ENCODE results near the gene FAM98A. TPM values are rescaled to one million over a fixed set of nuclear protein-coding genes. Genes with fewer than 3 reads are reported as not detected.

Gene FAM98A
- polyA plus RNA-seq, 1 of the 3 experiments (the other 2 are of a cell fraction): 231 TPM

- no peaks in the 10 kb centered on the region for H4K20me1 ChIP-seq (ENCODE audit: insufficient read depth)
- no peak overlapping the region for H2AFZ ChIP-seq (ENCODE audit: low read depth)
- H3K27me3 ChIP-seq (ENCODE audit: insufficient read depth): peaks cover 10% of the 10 kb centered on the region; the same call in 1 of the 2 replicates
- TF ChIP-seq GATA2 (CRISPR knock-in tag; IDR thresholded peaks at IDR 0.05): no peak
- no peak for DNase-seq
- no peak overlapping the region for H3K4me3 ChIP-seq (ENCODE audit: low read depth in 2 of 2, low read length in 1 of 2)
- H3K9me3 ChIP-seq: no peaks in the 10 kb centered on the region
- H3K9ac ChIP-seq: no peak overlapping the region
- H3K27ac ChIP-seq (ENCODE audit: low read depth in 2 of 2, low read length in 1 of 2): no peak overlapping the region
- no peak overlapping the region for H3K4me2 ChIP-seq
- H3K4me1 ChIP-seq (ENCODE audit: control insufficient read depth in 1 of 2, insufficient read depth in 2 of 2, low read depth in 1 of 2, low read length in 1 of 2): no peaks in the 10 kb centered on the region
- WGBS (ENCODE audit: low lambda C conversion rate): 26% methylated on average over 4 of the region's 4 CpGs
- H3F3A ChIP-seq (replicated peaks; ENCODE audit: insufficient read depth): no peaks in the 10 kb centered on the region
- ChIA-PET POLR2A (no interaction called here), CTCF (no interaction called here)
- H3K79me2 ChIP-seq (ENCODE audit: insufficient read depth): no peaks in the 10 kb centered on the region
- H3K36me3 ChIP-seq (replicated peaks in 1 of 2; ENCODE audit: control insufficient read depth in 1 of 2, insufficient read depth in 2 of 2, low read length in 1 of 2): no peaks in the 10 kb centered on the region
- no peaks in the 10 kb centered on the region for H3K9me2 ChIP-seq
Measured at GRCh38 chr2:33607251-33607721, 8.2 kb upstream of the FAM98A start.

- Histone ChIP-seq H3K9ac (no peak overlapping the region), H3K4me1 (ENCODE audit: control insufficient read depth in 1 of 2, insufficient read depth in 2 of 2, low read depth in 1 of 2, low read length in 1 of 2) (no peaks in the 10 kb centered on the region), H3K9me2 (no peaks in the 10 kb centered on the region), H3K27me3 (ENCODE audit: insufficient read depth) (peaks cover 3% of the 10 kb centered on the region; the same call in 1 of the 2 replicates), H3K27ac (ENCODE audit: low read depth in 2 of 2, low read length in 1 of 2) (no peak overlapping the region), H3K9me3 (no peaks in the 10 kb centered on the region), H2AFZ (ENCODE audit: low read depth) (no peak overlapping the region), H4K20me1 (ENCODE audit: insufficient read depth) (no peaks in the 10 kb centered on the region), H3K36me3 (replicated peaks in 1 of 2; ENCODE audit: control insufficient read depth in 1 of 2, insufficient read depth in 2 of 2, low read length in 1 of 2) (no peaks in the 10 kb centered on the region), H3F3A (replicated peaks; ENCODE audit: insufficient read depth) (no peaks in the 10 kb centered on the region), H3K4me2 (no peak overlapping the region), H3K79me2 (ENCODE audit: insufficient read depth) (no peaks in the 10 kb centered on the region), H3K4me3 (ENCODE audit: low read depth in 2 of 2, low read length in 1 of 2) (no peak overlapping the region)
- no peak for DNase-seq
- ChIA-PET POLR2A (no interaction called here), CTCF (no interaction called here)
- TF ChIP-seq USF1 (IDR thresholded peaks at IDR 0.05; ENCODE audit: borderline replicate concordance, low read depth) (no peak), RAD21 (IDR thresholded peaks at IDR 0.05; ENCODE audit: low read length) (no peak), RXRA (IDR thresholded peaks at IDR 0.05; ENCODE audit: borderline replicate concordance, low read depth) (no peak), IRF3 (IDR thresholded peaks at IDR 0.05; ENCODE audit: low read depth, low read length) (no peak), ELF1 (IDR thresholded peaks at IDR 0.05) (no peak), GATA2 (CRISPR knock-in tag; IDR thresholded peaks at IDR 0.05) (no peak), FOXM1 (IDR thresholded peaks at IDR 0.05; ENCODE audit: low read depth) (no peak), MEF2A (IDR thresholded peaks at IDR 0.05; ENCODE audit: borderline replicate concordance, low read depth) (no peak), RFX5 (IDR thresholded peaks at IDR 0.05; ENCODE audit: low read length) (no peak), SIN3A (IDR thresholded peaks at IDR 0.05; ENCODE audit: borderline replicate concordance, low read depth, low read length) (no peak), TAF1 (IDR thresholded peaks at IDR 0.05; ENCODE audit: borderline replicate concordance, low read depth, low read length) (no peak)
- 75% methylated on average over 7 of the region's 7 CpGs for WGBS (ENCODE audit: low lambda C conversion rate)
Measured at GRCh38 chr2:33606622-33607021, 7.5 kb upstream of the FAM98A start.

- Histone ChIP-seq H3K4me3 (ENCODE audit: low read depth in 2 of 2, low read length in 1 of 2) (no peak overlapping the region), H3K9ac (no peak overlapping the region), H3K9me3 (no peaks in the 10 kb centered on the region), H3K4me2 (no peak overlapping the region), H3K36me3 (replicated peaks in 1 of 2; ENCODE audit: control insufficient read depth in 1 of 2, insufficient read depth in 2 of 2, low read length in 1 of 2) (no peaks in the 10 kb centered on the region), H3F3A (replicated peaks; ENCODE audit: insufficient read depth) (no peaks in the 10 kb centered on the region), H3K27ac (ENCODE audit: low read depth in 2 of 2, low read length in 1 of 2) (no peak overlapping the region), H4K20me1 (ENCODE audit: insufficient read depth) (no peaks in the 10 kb centered on the region), H3K9me2 (no peaks in the 10 kb centered on the region), H3K79me2 (ENCODE audit: insufficient read depth) (no peaks in the 10 kb centered on the region), H3K27me3 (ENCODE audit: insufficient read depth) (no peaks in the 10 kb centered on the region), H3K4me1 (ENCODE audit: control insufficient read depth in 1 of 2, insufficient read depth in 2 of 2, low read depth in 1 of 2, low read length in 1 of 2) (no peaks in the 10 kb centered on the region), H2AFZ (ENCODE audit: low read depth) (no peak overlapping the region; the same call in 1 of the 2 replicates)
- CTCF ChIA-PET: no interaction called here
- DNase-seq: no peak
- WGBS (ENCODE audit: low lambda C conversion rate): 66% methylated on average over 4 of the region's 4 CpGs
- TF ChIP-seq FOXM1 (IDR thresholded peaks at IDR 0.05; ENCODE audit: low read depth) (no peak), ELF1 (IDR thresholded peaks at IDR 0.05) (no peak), RCOR1 (IDR thresholded peaks at IDR 0.05; ENCODE audit: low read length) (no peak)
- POLR2A ChIA-PET: no interaction called here
Measured at GRCh38 chr2:33606100-33606499, 7.0 kb upstream of the FAM98A start.

All from SK-N-SH (cell line).